ENCODE results near the gene MAP3K12. TPM values are rescaled to one million over a fixed set of nuclear protein-coding genes. Genes with fewer than 3 reads are reported as not detected.

MAP3K12 gene
- total RNA-seq, 1 experiment from 2014 or later = 11.6 TPM

DNA sequence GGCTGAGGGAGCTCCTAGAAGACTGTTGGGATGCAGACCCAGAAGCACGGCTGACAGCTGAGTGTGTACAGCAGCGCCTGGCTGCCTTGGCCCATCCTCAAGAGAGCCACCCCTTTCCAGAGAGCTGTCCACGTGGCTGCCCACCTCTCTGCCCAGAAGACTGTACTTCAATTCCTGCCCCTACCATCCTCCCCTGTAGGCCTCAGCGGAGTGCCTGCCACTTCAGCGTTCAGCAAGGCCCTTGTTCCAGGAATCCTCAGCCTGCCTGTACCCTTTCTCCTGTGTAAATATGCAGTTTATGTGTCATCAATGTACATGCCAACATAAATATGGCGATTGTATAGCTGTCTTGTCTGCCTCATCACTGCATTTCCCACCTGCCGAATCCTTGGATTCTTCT, 68.1 kb downstream of the MAP3K12 start:
- BruUV-seq (replicated peaks) = no TSS peak
- no peak for TF ChIP-seq EZH2 (IDR thresholded peaks at IDR 0.05; ENCODE audit: borderline replicate concordance, low read depth, low read length, poor library complexity, severe bottlenecking)
- TF ChIP-seq, protein P1, sequence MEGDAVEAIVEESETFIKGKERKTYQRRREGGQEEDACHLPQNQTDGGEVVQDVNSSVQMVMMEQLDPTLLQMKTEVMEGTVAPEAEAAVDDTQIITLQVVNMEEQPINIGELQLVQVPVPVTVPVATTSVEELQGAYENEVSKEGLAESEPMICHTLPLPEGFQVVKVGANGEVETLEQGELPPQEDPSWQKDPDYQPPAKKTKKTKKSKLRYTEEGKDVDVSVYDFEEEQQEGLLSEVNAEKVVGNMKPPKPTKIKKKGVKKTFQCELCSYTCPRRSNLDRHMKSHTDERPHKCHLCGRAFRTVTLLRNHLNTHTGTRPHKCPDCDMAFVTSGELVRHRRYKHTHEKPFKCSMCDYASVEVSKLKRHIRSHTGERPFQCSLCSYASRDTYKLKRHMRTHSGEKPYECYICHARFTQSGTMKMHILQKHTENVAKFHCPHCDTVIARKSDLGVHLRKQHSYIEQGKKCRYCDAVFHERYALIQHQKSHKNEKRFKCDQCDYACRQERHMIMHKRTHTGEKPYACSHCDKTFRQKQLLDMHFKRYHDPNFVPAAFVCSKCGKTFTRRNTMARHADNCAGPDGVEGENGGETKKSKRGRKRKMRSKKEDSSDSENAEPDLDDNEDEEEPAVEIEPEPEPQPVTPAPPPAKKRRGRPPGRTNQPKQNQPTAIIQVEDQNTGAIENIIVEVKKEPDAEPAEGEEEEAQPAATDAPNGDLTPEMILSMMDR (conservative IDR thresholded peaks at IDR 0.05; ENCODE audit: low read depth, low read length) = no peak
- Histone ChIP-seq H3K27me3 (replicated peaks; ENCODE audit: insufficient read depth, low read depth, low read length, poor library complexity) (no peaks in the 10 kb centered on the region), H3K4me3 (ENCODE audit: low read depth, low read length, poor library complexity, severe bottlenecking) (no peak overlapping the region), H3K4me1 (ENCODE audit: insufficient read depth, low read length, poor library complexity, severe bottlenecking) (no peaks in the 10 kb centered on the region), H3K36me3 (ENCODE audit: insufficient read depth, low read length, poor library complexity, severe bottlenecking) (no peaks in the 10 kb centered on the region), H3K27ac (ENCODE audit: low read depth, low read length, poor library complexity, severe bottlenecking) (no peak overlapping the region), H3K9me3 (ENCODE audit: low read depth, low read length, poor library complexity, severe bottlenecking) (no peaks in the 10 kb centered on the region)
- no peak for DNase-seq (ENCODE audit: low spot score)
- CTCF ChIA-PET = interaction anchor here (1.6 kb wide), 1 partner anchor 10 kb away, joined by 11 read pairs; no protein-coding TSS in a partner anchor
- POLR2A ChIA-PET (ENCODE audit: low non-redundant PET) = no interaction called here
- intact Hi-C loops (cut with micrococcal nuclease; ENCODE audit: unreplicated experiment) = no loop called here

DNA sequence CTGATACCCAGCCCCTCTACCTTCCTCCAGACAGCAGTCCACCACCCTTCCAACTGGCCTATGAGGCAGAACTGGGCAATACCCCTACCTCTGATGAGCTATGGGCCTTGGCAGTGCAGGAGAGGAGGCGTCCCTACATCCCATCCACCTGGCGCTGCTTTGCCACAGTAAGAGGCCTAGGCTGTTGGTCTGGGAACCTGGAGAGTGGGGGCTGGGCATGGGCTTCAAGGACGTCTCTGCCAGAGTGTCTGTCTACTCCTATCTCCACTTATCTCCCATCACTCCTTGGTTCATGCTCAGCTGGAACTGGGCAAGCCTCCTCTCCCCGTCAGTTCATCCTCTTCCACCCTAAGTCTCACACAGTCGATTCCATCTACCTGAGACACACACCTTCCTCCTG, 69.1 kb downstream of the MAP3K12 start:
- H3K27ac ChIP-seq (ENCODE audit: low read depth, low read length, poor library complexity, severe bottlenecking) = no peak overlapping the region
- H3K4me1 ChIP-seq (ENCODE audit: insufficient read depth, low read length, poor library complexity, severe bottlenecking) = no peaks in the 10 kb centered on the region
- BruUV-seq (replicated peaks) = no TSS peak
- TF ChIP-seq, protein P1 (conservative IDR thresholded peaks at IDR 0.05; ENCODE audit: low read depth, low read length) = no peak
- no peak for TF ChIP-seq EZH2 (IDR thresholded peaks at IDR 0.05; ENCODE audit: borderline replicate concordance, low read depth, low read length, poor library complexity, severe bottlenecking)
- POLR2A ChIA-PET (ENCODE audit: low non-redundant PET) = no interaction called here
- no peaks in the 10 kb centered on the region for H3K9me3 ChIP-seq (ENCODE audit: low read depth, low read length, poor library complexity, severe bottlenecking)
- H3K4me3 ChIP-seq (ENCODE audit: low read depth, low read length, poor library complexity, severe bottlenecking) = no peak overlapping the region
- intact Hi-C loops (cut with micrococcal nuclease; ENCODE audit: unreplicated experiment) = no loop called here
- CTCF ChIA-PET = no interaction called here
- no peaks in the 10 kb centered on the region for H3K36me3 ChIP-seq (ENCODE audit: insufficient read depth, low read length, poor library complexity, severe bottlenecking)
- H3K27me3 ChIP-seq (replicated peaks; ENCODE audit: insufficient read depth, low read depth, low read length, poor library complexity) = no peaks in the 10 kb centered on the region
- no peak for DNase-seq (ENCODE audit: low spot score)

Other genes with a start within 250 kb of the MAP3K12 start
- 99.1 and 105 TPM in 2 replicates for gene ESPL1, start 231.2 kb downstream of the MAP3K12 start, total RNA-seq (2021)
- 268 and 288 TPM in 2 replicates for gene PFDN5, start 203.9 kb downstream of the MAP3K12 start, total RNA-seq (2021)
- gene MYG1, start 199.8 kb downstream of the MAP3K12 start, total RNA-seq (2021) = 102 and 111 TPM in 2 replicates
- gene AAAS, start 177.8 kb downstream of the MAP3K12 start, total RNA-seq (2021) = 94.2 and 104 TPM in 2 replicates
- not detected in 2 replicates for gene SP7, start 163.1 kb downstream of the MAP3K12 start, total RNA-seq (2021)
- gene SP1, start 119.3 kb downstream of the MAP3K12 start, total RNA-seq (2021) = 78.4 and 80.9 TPM in 2 replicates
- not detected in 2 replicates for gene AMHR2, start 75.6 kb downstream of the MAP3K12 start, total RNA-seq (2021)
- gene PRR13, start 57.7 kb downstream of the MAP3K12 start, total RNA-seq (2021) = 155 and 180 TPM in 2 replicates
- 1,194 and 1,215 TPM in 2 replicates for gene PCBP2, start 47.4 kb downstream of the MAP3K12 start, total RNA-seq (2021)
- 62.4 and 70.9 TPM in 2 replicates for gene TARBP2, start 1.8 kb upstream of the MAP3K12 start, total RNA-seq (2021)
- gene NPFF, start 8.0 kb upstream of the MAP3K12 start, total RNA-seq (2021) = not detected in 2 replicates
- gene ATF7, start 126.9 kb upstream of the MAP3K12 start, total RNA-seq (2021) = 38.8 and 44.3 TPM in 2 replicates
- gene ATP5MC2, start 176.6 kb upstream of the MAP3K12 start, total RNA-seq (2021) = 447 and 450 TPM in 2 replicates
- gene CALCOCO1, start 228.0 kb upstream of the MAP3K12 start, total RNA-seq (2021) = 16.8 and 34.0 TPM in 2 replicates

Data from A673 (cell line).